ENCODE data around the gene ENGASE. TPM values are rescaled to one million over a fixed set of nuclear protein-coding genes. Genes with fewer than 3 reads are reported as not detected.

ENGASE gene
- total RNA-seq, 2 experiments from 2014 or later, result 41.3 to 41.8 TPM

DNA sequence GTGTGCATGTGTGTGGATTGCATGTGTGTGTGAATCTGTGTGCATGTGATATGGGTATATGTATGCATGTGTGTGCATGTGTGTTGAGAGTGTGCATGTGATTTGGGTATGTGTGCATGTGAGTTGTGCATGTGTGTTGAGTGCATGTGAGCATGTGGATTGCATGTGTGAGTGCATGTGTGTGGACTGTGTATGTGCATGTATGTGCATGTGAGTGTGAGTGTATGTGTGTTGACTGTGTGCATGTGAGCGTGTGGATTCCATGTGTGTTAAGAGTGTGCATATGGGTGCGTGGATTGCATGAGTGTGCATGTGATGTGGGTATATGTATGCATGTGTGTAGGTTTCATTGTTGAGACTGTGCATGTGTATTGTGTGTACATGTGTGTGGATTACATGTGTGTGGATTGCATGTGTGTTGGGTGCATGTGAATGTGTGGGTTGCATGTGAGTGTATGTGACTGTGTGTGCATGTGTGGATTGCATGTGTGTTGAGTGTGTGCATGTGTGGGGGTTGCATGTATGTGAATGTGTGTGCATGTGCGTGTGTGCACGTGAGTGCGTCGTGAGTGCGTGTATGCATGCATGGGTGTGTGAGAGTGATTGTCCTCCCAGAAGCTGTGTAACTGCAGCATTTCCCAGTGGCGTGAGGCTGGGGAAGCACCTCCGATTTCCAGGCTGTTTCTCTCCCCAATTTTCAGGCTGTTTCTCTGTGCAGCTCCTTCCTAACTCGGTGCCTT, 31.3 kb upstream of the ENGASE start:
- ChIA-PET POLR2A (interaction anchor here (0.6 kb wide), 1 partner anchor 404 kb away, joined by 3 read pairs; no protein-coding TSS in a partner anchor), CTCF (interaction anchor here (1.4 to 3.2 kb wide), 4 partner anchors 9 to 57 kb away, joined by 3 to 35 read pairs (median 14); partner anchors contain the start of gene ENGASE)
- TF ChIP-seq, protein P1, sequence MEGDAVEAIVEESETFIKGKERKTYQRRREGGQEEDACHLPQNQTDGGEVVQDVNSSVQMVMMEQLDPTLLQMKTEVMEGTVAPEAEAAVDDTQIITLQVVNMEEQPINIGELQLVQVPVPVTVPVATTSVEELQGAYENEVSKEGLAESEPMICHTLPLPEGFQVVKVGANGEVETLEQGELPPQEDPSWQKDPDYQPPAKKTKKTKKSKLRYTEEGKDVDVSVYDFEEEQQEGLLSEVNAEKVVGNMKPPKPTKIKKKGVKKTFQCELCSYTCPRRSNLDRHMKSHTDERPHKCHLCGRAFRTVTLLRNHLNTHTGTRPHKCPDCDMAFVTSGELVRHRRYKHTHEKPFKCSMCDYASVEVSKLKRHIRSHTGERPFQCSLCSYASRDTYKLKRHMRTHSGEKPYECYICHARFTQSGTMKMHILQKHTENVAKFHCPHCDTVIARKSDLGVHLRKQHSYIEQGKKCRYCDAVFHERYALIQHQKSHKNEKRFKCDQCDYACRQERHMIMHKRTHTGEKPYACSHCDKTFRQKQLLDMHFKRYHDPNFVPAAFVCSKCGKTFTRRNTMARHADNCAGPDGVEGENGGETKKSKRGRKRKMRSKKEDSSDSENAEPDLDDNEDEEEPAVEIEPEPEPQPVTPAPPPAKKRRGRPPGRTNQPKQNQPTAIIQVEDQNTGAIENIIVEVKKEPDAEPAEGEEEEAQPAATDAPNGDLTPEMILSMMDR (IDR thresholded peaks at IDR 0.05), result no peak
- no peak overlapping the region for H3K27ac Mint-ChIP-seq
- no peaks in the 10 kb centered on the region for H3K9me3 Mint-ChIP-seq
- H3K36me3 Mint-ChIP-seq (ENCODE audit: low read depth), result no peaks in the 10 kb centered on the region
- ATAC-seq (no peak), DNase-seq (no peak)
- H3K27me3 Mint-ChIP-seq, result peaks cover 6% of the 10 kb centered on the region
- H3K4me1 Mint-ChIP-seq (ENCODE audit: low read depth), result no peaks in the 10 kb centered on the region
- no peak overlapping the region for H3K4me3 Mint-ChIP-seq
- intact Hi-C loops (cut with micrococcal nuclease), result loop anchor here (10.0 kb wide), 1 partner anchor 351 kb away; no protein-coding TSS in a partner anchor

DNA sequence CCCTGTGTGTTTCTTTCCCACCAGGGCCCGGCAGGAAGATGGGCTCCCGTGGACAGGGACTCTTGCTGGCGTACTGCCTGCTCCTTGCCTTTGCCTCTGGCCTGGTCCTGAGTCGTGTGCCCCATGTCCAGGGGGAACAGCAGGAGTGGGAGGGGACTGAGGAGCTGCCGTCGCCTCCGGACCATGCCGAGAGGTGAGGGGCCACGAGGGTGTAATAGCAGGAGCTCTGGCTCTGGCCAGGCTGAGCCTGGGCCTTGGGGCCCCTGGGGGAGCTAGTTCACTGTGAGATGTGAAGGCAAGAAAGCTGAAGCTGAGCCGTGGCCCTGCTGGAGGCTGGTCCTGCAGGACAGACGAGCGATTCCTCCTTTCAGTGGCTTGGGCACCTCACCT, 30.7 kb upstream of the ENGASE start:
- H3K27ac Mint-ChIP-seq, result no peak overlapping the region
- H3K4me1 Mint-ChIP-seq (ENCODE audit: low read depth), result no peaks in the 10 kb centered on the region
- H3K36me3 Mint-ChIP-seq (ENCODE audit: low read depth), result no peaks in the 10 kb centered on the region
- DNase-seq, result no peak
- ChIA-PET CTCF (interaction anchor here (0.8 to 3.2 kb wide), 9 partner anchors 10 to 350 kb away, joined by 3 to 35 read pairs (median 6); partner anchors contain the start of gene ENGASE), POLR2A (interaction anchor here (0.6 kb wide), 1 partner anchor 403 kb away, joined by 3 read pairs; no protein-coding TSS in a partner anchor)
- no peak overlapping the region for H3K4me3 Mint-ChIP-seq
- no peaks in the 10 kb centered on the region for H3K9me3 Mint-ChIP-seq
- TF ChIP-seq, protein P1 (IDR thresholded peaks at IDR 0.05), result no peak
- no peak for ATAC-seq
- intact Hi-C loops (cut with micrococcal nuclease), result loop anchor here (10.0 kb wide), 1 partner anchor 351 kb away; no protein-coding TSS in a partner anchor
- peaks cover 6% of the 10 kb centered on the region for H3K27me3 Mint-ChIP-seq

DNA sequence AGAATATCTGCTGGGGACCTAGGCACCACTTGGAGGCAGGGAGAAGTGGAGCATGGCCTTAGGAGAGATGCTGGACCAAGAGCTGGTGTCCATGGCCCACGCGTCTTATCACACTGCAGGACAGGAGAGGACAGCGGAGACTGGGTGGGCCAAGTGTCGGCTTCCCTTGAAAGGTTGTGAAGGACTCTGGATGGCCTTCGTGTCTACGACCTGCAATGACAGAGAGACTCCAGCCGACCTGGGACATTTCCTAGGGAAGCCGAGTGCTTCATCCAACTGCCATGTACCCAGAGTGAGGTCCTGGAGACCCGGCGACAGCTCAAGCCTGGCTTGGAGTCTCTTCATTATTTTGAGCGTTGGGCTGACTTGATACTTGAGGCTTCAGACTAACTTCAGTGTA, 30.2 kb upstream of the ENGASE start:
- Mint-ChIP-seq H3K27ac (no peak overlapping the region), H3K4me1 (ENCODE audit: low read depth) (no peaks in the 10 kb centered on the region), H3K27me3 (peaks cover 6% of the 10 kb centered on the region), H3K4me3 (no peak overlapping the region), H3K9me3 (no peaks in the 10 kb centered on the region), H3K36me3 (ENCODE audit: low read depth) (no peaks in the 10 kb centered on the region)
- ATAC-seq (no peak), DNase-seq (no peak)
- CTCF ChIA-PET, result interaction anchor here (0.7 to 3.2 kb wide), 13 partner anchors 10 to 350 kb away, joined by 3 to 35 read pairs (median 4); partner anchors contain the start of gene ENGASE
- POLR2A ChIA-PET, result no interaction called here
- intact Hi-C loops (cut with micrococcal nuclease), result loop anchor here (10.0 kb wide), 1 partner anchor 350 kb away; no protein-coding TSS in a partner anchor
- TF ChIP-seq, protein P1 (IDR thresholded peaks at IDR 0.05), result no peak

DNA sequence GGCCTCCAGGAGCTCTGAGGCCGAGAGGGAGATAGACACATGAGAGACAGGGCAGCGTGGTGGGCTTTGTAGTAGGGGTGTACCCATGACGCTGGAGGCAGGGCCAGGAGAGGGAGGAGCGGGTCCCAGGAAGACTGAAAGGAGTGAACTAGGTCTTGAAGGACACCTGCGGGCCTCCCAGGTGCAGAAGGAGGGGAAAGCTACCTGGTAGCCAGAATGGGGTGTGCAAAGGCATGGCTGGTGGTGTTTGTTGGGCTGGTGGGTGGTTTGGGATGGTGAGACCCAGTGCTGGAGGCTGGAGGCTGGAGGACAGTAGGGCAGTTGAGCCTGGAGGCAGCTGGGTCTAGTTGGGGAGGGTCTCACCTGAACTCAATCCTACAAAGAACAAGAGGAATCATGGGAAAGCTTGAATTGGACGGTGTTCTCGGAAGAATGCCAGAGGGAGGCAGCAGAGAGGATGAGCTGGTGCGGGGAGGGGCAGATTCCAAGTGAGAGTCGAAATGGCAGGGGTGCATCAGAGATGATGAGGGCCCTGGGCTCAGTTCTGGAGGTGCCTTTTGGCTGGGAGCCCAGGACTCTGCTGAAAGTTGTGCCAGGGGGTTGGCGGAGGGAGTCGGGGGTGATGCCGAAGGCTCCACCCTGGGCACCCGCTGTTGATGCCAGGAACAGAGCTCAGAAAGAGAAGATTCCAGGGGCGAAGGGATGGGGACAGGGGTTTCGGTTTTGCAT, 29.5 kb upstream of the ENGASE start:
- H3K4me3 Mint-ChIP-seq, result no peak overlapping the region
- H3K4me1 Mint-ChIP-seq (ENCODE audit: low read depth), result no peaks in the 10 kb centered on the region
- H3K36me3 Mint-ChIP-seq (ENCODE audit: low read depth), result no peaks in the 10 kb centered on the region
- H3K9me3 Mint-ChIP-seq, result no peaks in the 10 kb centered on the region
- no peak overlapping the region for H3K27ac Mint-ChIP-seq
- ATAC-seq (no peak), DNase-seq (no peak)
- POLR2A ChIA-PET, result no interaction called here
- TF ChIP-seq, protein P1 (IDR thresholded peaks at IDR 0.05), result no peak
- intact Hi-C loops (cut with micrococcal nuclease), result loop anchor here (10.0 kb wide), 1 partner anchor 350 kb away; no protein-coding TSS in a partner anchor
- CTCF ChIA-PET, result interaction anchor here (0.6 to 3.2 kb wide), 27 partner anchors 11 to 356 kb away, joined by 3 to 35 read pairs (median 5); partner anchors contain the start of genes ENGASE and LGALS3BP
- H3K27me3 Mint-ChIP-seq, result peaks cover 7% of the 10 kb centered on the region

Data from activated CD8-positive, alpha-beta T cell treated with anti-CD3 and anti-CD28 coated beads for 36 hours (primary cell).